VCaP (cell line): Measurements from ENCODE around the gene RHOG.

Experiments
- H3K27ac ChIP-seq: fragments of 450-650 bp; 2 replicates; pipeline ENCODE4 v1.5.1; 2017
- CTCF ChIP-seq: fragments of 450-650 bp; conservative IDR thresholded peaks from 2 replicates; pipeline ENCODE4 v1.5.1; 2017; ENCODE audit warnings: mild to moderate bottlenecking, moderate library complexity

The RHOG gene

GRCh38 chr11:3782963-3783362 is 57.8 kb downstream of the RHOG start:
- no peak for TF ChIP-seq CTCF
- no peak overlapping the region for H3K27ac ChIP-seq

- no peak overlapping the region for H3K27ac ChIP-seq
- TF ChIP-seq CTCF = no peak
These were observed 59.3 kb downstream of the RHOG start for GRCh38 chr11:3781423-3781822.
